PFSK-1 (cell line): ENCODE results near the gene ALPK3.

Experiments used
- FOXP2 ChIP-seq: optimal IDR thresholded peaks from 2 replicates; pipeline ENCODE3; 2011; ENCODE audit warnings: borderline replicate concordance, control low read depth, inconsistent platforms; ENCODE audit not compliant: insufficient read depth; ENCODE audit errors: extremely low read length, extremely low read depth
- POLR2AphosphoS5 ChIP-seq: IDR thresholded peaks from 2 replicates; pipeline ENCODE4 v1.6.1; 2012; ENCODE audit warnings: low read depth, mild to moderate bottlenecking, control low read depth, low read length, moderate library complexity
- REST ChIP-seq, 2 experiments: IDR thresholded peaks; 2 replicates each; pipeline versions ENCODE4 v1.6.1 to v1.8.0; 2011 to 2012; ENCODE audit warnings: low read depth in 2 of 2, low read length in 2 of 2, control low read depth in 1 of 2, inconsistent platforms in 1 of 2, mild to moderate bottlenecking in 1 of 2, moderate library complexity in 1 of 2; ENCODE audit not compliant: insufficient read depth in 1 of 2
- SIN3A ChIP-seq: IDR thresholded peaks from 2 replicates; pipeline ENCODE4 v1.6.1; 2012; ENCODE audit warnings: mild to moderate bottlenecking, low read length, moderate library complexity, borderline replicate concordance; ENCODE audit not compliant: insufficient read depth
- TAF1 ChIP-seq: IDR thresholded peaks from 2 replicates; pipeline ENCODE4 v1.6.1; 2012; ENCODE audit warnings: low read length, control low read depth, borderline replicate concordance; ENCODE audit not compliant: insufficient read depth

ALPK3 gene

DNA sequence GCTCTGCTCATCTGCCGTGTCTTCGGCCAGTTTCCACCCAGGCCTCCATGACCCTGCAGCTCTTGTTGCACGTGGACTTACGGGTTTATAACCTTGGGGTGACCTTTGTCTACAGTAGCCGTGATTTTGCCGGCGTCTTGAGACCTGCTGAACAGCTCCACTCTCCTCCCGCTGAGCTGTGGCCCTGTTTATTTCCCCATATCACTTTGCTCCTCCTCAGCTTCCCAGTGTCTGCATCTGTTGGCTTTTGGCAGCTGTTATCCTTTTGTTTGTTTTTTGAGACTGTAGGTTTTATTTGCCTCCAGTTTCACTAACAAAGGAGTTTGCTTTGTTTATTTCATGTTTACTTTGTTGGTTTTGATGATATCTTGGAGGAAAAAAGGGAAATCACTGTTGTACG is 38.0 kb downstream of the ALPK3 start:
- TF ChIP-seq REST (IDR thresholded peaks at IDR 0.05; ENCODE audit: insufficient read depth in 1 of 2, low read depth in 2 of 2, low read length in 2 of 2) (no peak), POLR2AphosphoS5 (no peak)

DNA sequence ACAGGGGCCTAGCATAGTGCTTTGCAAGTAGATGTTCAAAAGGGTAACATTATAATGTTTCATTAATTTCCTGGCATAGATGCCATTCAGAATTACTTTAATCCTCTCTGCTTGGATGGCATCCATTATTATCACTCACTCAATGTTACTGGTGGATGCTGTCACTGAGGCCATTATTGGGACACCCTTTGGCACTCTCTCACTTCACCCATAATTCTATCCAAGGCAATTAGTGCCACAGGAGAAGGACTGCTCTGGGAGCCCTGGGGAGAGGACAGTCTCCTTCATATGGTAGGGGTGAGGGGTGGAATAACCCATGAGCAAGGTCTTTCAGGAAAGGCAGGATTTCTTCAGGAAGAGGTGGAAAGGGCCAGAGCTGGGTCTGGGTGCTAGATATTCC is 38.6 kb downstream of the ALPK3 start:
- TF ChIP-seq TAF1 = no peak
- no peak for TF ChIP-seq POLR2AphosphoS5
- TF ChIP-seq FOXP2 = no peak
- no peak for TF ChIP-seq REST (IDR thresholded peaks at IDR 0.05; ENCODE audit: insufficient read depth in 1 of 2, low read depth in 2 of 2, low read length in 2 of 2)
- TF ChIP-seq SIN3A = no peak

- TF ChIP-seq SIN3A (no peak), FOXP2 (no peak), POLR2AphosphoS5 (no peak), REST (IDR thresholded peaks at IDR 0.05; ENCODE audit: insufficient read depth in 1 of 2, low read depth in 2 of 2, low read length in 2 of 2) (no peak), TAF1 (no peak)
Measured at GRCh38 chr15:84856731-84857417, 39.7 kb downstream of the ALPK3 start.

DNA sequence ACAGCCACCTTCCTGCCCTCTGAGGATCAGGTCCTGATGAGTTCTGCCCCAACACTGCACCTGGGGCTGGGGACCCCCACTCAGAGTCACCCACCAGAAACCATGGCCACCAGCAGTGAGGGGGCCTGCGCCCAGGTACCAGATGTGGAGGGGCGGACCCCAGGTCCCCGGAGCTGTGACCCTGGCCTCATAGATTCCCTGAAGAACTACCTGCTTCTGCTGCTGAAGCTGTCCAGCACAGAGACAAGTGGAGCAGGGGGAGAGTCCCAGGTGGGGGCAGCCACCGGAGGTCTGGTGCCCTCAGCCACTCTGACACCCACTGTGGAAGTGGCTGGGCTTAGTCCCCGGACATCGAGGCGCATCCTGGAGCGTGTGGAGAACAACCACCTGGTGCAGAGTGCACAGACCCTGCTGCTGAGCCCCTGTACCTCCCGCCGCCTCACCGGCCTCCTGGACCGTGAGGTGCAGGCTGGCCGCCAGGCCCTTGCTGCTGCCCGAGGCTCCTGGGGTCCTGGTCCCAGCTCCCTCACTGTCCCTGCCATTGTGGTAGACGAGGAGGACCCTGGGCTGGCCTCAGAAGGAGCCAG is 40.4 kb downstream of the ALPK3 start:
- TF ChIP-seq SIN3A = no peak
- no peak for TF ChIP-seq REST (IDR thresholded peaks at IDR 0.05; ENCODE audit: insufficient read depth in 1 of 2, low read depth in 2 of 2, low read length in 2 of 2)
- no peak for TF ChIP-seq POLR2AphosphoS5
- no peak for TF ChIP-seq FOXP2
- TF ChIP-seq TAF1 = no peak
